HG03565 (cell line): Measurements from ENCODE around the gene GATC.

ENCODE experiments used
- ATAC-seq: cut with Tn5 transposase; IDR thresholded peaks from one replicate; pipeline ENCODE4 v1.9.1; 2021; ENCODE audit warnings: mild to moderate bottlenecking, moderate library complexity; ENCODE audit not compliant: unreplicated experiment

Gene GATC

GRCh38 chr12:120495731-120496412 is 49.6 kb downstream of the GATC start, which contains the start of gene DYNLL1:
Gene DYNLL1 (plus strand): TSS chr12:120496113. CDS start chr12:120496422, 309 bp downstream.
- peak; percentile 89 for ATAC-seq

- no peak for ATAC-seq
Observed at GRCh38 chr12:120496413-120497340, 50.4 kb downstream of the GATC start.

- no peak for ATAC-seq
Observed at GRCh38 chr12:120497524-120498150, 51.4 kb downstream of the GATC start.

- no peak for ATAC-seq
Observed at GRCh38 chr12:120498870-120499515, 52.7 kb downstream of the GATC start.

- ATAC-seq = no peak
Observed at GRCh38 chr12:120500581-120500980, 54.3 kb downstream of the GATC start.

GRCh38 chr12:120504587-120504986 is 58.3 kb downstream of the GATC start:
- no peak for ATAC-seq

GRCh38 chr12:120508537-120508936 is 62.3 kb downstream of the GATC start:
- ATAC-seq = no peak
